Nephron (organoid): ENCODE data around the gene ATP6V1F.
"Not testable (repeated sequence)": the region's sequence is repeated elsewhere in the genome, so short reads cannot be mapped to it uniquely, and the experiment has no call there.

Experiments used
- H3K27ac Mint-ChIP-seq, 3 experiments: 2 replicates each; pipeline ENCODE4 v1.8.0; 2020; ENCODE audit warnings: mixed read lengths in 3 of 3, mild to moderate bottlenecking in 2 of 3, moderate library complexity in 1 of 3
- H3K27me3 Mint-ChIP-seq: 2 replicates; pipeline ENCODE4 v1.8.0; 2021; ENCODE audit warnings: low read depth, mild to moderate bottlenecking, moderate library complexity, mixed read lengths
- H3K36me3 Mint-ChIP-seq: 2 replicates; pipeline ENCODE4 v1.8.0; 2020; ENCODE audit warnings: low read depth, mixed read lengths
- H3K4me1 Mint-ChIP-seq: 2 replicates; pipeline ENCODE4 v1.8.0; 2020; ENCODE audit warnings: mixed read lengths
- H3K4me3 Mint-ChIP-seq, 3 experiments: 2 replicates each; pipeline ENCODE4 v1.8.0; 2020; ENCODE audit warnings: mild to moderate bottlenecking in 3 of 3, mixed read lengths in 3 of 3, moderate library complexity in 2 of 3
- H3K9me3 Mint-ChIP-seq: 2 replicates; pipeline ENCODE4 v1.8.0; 2020; ENCODE audit warnings: mixed read lengths
- CTCF ChIP-seq, 3 experiments: fragments of 200-600 bp; sonication (generic); IDR thresholded peaks; one replicate each; pipeline ENCODE4 v1.5.0; 2021; ENCODE audit warnings: antibody characterized with exemption in 3 of 3; ENCODE audit not compliant: unreplicated experiment in 3 of 3

ATP6V1F gene

GRCh38 chr7:128912281-128912680 is 49.6 kb downstream of the ATP6V1F start:
- H3K4me1 Mint-ChIP-seq = peaks cover 33% of the 10 kb centered on the region
- H3K9me3 Mint-ChIP-seq = no peaks in the 10 kb centered on the region
- TF ChIP-seq CTCF (IDR thresholded peaks at IDR 0.05; ENCODE audit: unreplicated experiment in 3 of 3) = no peak
- peaks cover 4% of the 10 kb centered on the region for H3K36me3 Mint-ChIP-seq
- peak overlapping the region; percentile 96 to 98 (median 97) for H3K27ac Mint-ChIP-seq
- peaks cover 54% of the 10 kb centered on the region for H3K27me3 Mint-ChIP-seq
- peak overlapping the region in 2 of 3 experiments; percentile 19 to 91 for H3K4me3 Mint-ChIP-seq

GRCh38 chr7:128912709-128913495 is 50.2 kb downstream of the ATP6V1F start:
- peak overlapping the region in 2 of 3 experiments; percentile 96 to 98 for H3K27ac Mint-ChIP-seq
- peaks cover 55% of the 10 kb centered on the region for H3K27me3 Mint-ChIP-seq
- not testable (repeated sequence) for H3K9me3 Mint-ChIP-seq, H3K36me3 Mint-ChIP-seq
- H3K4me3 Mint-ChIP-seq = peak overlapping the region in 1 of 3 experiments; percentile 54
- peaks cover 30% of the 10 kb centered on the region for H3K4me1 Mint-ChIP-seq

GRCh38 chr7:128913870-128914565 is 51.4 kb downstream of the ATP6V1F start:
- Mint-ChIP-seq H3K36me3 (no peaks in the 10 kb centered on the region), H3K9me3 (no peaks in the 10 kb centered on the region), H3K4me1 (peaks cover 29% of the 10 kb centered on the region), H3K4me3 (peak overlapping the region in 1 of 3 experiments; percentile 26), H3K27me3 (peaks cover 62% of the 10 kb centered on the region), H3K27ac (peak overlapping the region in 1 of 3 experiments; percentile 10)
- no peak for TF ChIP-seq CTCF (IDR thresholded peaks at IDR 0.05; ENCODE audit: unreplicated experiment in 3 of 3)

GRCh38 chr7:128914566-128915151 is 52.0 kb downstream of the ATP6V1F start:
- no peak for TF ChIP-seq CTCF (IDR thresholded peaks at IDR 0.05; ENCODE audit: unreplicated experiment in 3 of 3)
- H3K36me3 Mint-ChIP-seq = no peaks in the 10 kb centered on the region
- H3K9me3 Mint-ChIP-seq = no peaks in the 10 kb centered on the region
- H3K4me3 Mint-ChIP-seq = no peak overlapping the region
- peak overlapping the region in 1 of 3 experiments; percentile 10 for H3K27ac Mint-ChIP-seq
- H3K4me1 Mint-ChIP-seq = peaks cover 29% of the 10 kb centered on the region
- H3K27me3 Mint-ChIP-seq = peaks cover 60% of the 10 kb centered on the region

GRCh38 chr7:128915271-128915819 is 52.7 kb downstream of the ATP6V1F start:
- H3K36me3 Mint-ChIP-seq = no peaks in the 10 kb centered on the region
- peaks cover 64% of the 10 kb centered on the region for H3K27me3 Mint-ChIP-seq
- H3K4me1 Mint-ChIP-seq = peaks cover 30% of the 10 kb centered on the region
- peak overlapping the region; percentile 3 to 26 (median 8) for H3K4me3 Mint-ChIP-seq
- H3K9me3 Mint-ChIP-seq = no peaks in the 10 kb centered on the region
- TF ChIP-seq CTCF (IDR thresholded peaks at IDR 0.05; ENCODE audit: unreplicated experiment in 3 of 3) = no peak
- peak overlapping the region in 2 of 3 experiments; percentile 18 to 64 for H3K27ac Mint-ChIP-seq
